HepG2 (cell line): ENCODE results near the gene TTLL6. TPM values are rescaled to one million over a fixed set of nuclear protein-coding genes. Genes with fewer than 3 reads are reported as not detected.

Experiments
- ARID2 ChIP-seq: sonication (generic); formaldehyde crosslinking; IDR thresholded peaks from 2 replicates; pipeline ENCODE4 v1.8.1; 2022; ENCODE audit warnings: mild to moderate bottlenecking, missing genetic modification reagents, borderline replicate concordance
- BRD4 ChIP-seq: sonication (generic); formaldehyde crosslinking; IDR thresholded peaks from 2 replicates; pipeline ENCODE4 v1.4.0; 2020; ENCODE audit warnings: missing genetic modification reagents
- EP300 ChIP-seq, 3 experiments: sonication (generic) in 1 of 3; formaldehyde crosslinking in 1 of 3; IDR thresholded peaks; 2 replicates each; pipeline versions ENCODE4 v1.5.1 to v1.6.1; 2011 to 2020; ENCODE audit warnings: low read depth in 2 of 3, low read length in 2 of 3, borderline replicate concordance in 1 of 3, improper control_type of control experiment in 1 of 3, mild to moderate bottlenecking in 1 of 3, missing genetic modification reagents in 1 of 3, moderate library complexity in 1 of 3
- FOSL2 ChIP-seq: sonication (generic); formaldehyde crosslinking; IDR thresholded peaks from 2 replicates; pipeline ENCODE4 v1.4.0; 2020; ENCODE audit warnings: missing genetic modification reagents
- FOXA1 ChIP-seq, 2 experiments: fragments of 450-650 bp in 1 of 2; sonication (generic) in 1 of 2; formaldehyde crosslinking in 1 of 2; IDR thresholded peaks; 2 replicates each; pipeline versions ENCODE4 v1.4.0 to v1.6.1; 2016 to 2020; ENCODE audit warnings: missing genetic modification reagents in 1 of 2
- GATAD2A ChIP-seq: IDR thresholded peaks from 2 replicates; pipeline ENCODE4 v1.6.1; 2016
- GMEB2 ChIP-seq: IDR thresholded peaks from 2 replicates; pipeline ENCODE4 v1.6.1; 2016; ENCODE audit warnings: missing biosample characterization, missing genetic modification reagents, low read depth
- HOXA9 ChIP-seq: sonication (generic); formaldehyde crosslinking; IDR thresholded peaks from 2 replicates; pipeline ENCODE4 v1.8.1; 2022; ENCODE audit warnings: missing genetic modification reagents, mild to moderate bottlenecking, moderate library complexity, borderline replicate concordance
- MED1 ChIP-seq: sonication (generic); formaldehyde crosslinking; IDR thresholded peaks from 2 replicates; pipeline ENCODE4 v1.4.0; 2020; ENCODE audit warnings: missing genetic modification reagents
- MTF1 ChIP-seq: sonication (generic); formaldehyde crosslinking; IDR thresholded peaks from 2 replicates; pipeline ENCODE4 v1.5.0; 2020; ENCODE audit warnings: missing genetic modification reagents
- PCBP1 ChIP-seq: fragments of 200-400 bp; formaldehyde crosslinking; IDR thresholded peaks from 2 replicates; pipeline ENCODE4 v1.6.1; 2017; ENCODE audit warnings: mild to moderate bottlenecking, low read depth, low read length, borderline replicate concordance
- POLR2A ChIP-seq, 2 experiments: IDR thresholded peaks; 2 replicates each; pipeline ENCODE4 v1.6.1; 2011; ENCODE audit warnings: low read depth in 2 of 2, low read length in 2 of 2, mild to moderate bottlenecking in 1 of 2, moderate library complexity in 1 of 2; ENCODE audit not compliant: insufficient read depth in 1 of 2
- POLR2AphosphoS5 ChIP-seq: IDR thresholded peaks from 2 replicates; pipeline ENCODE4 v1.6.1; 2012; ENCODE audit warnings: low read depth, low read length
- POLR2G ChIP-seq: fragments of 200-400 bp; formaldehyde crosslinking; IDR thresholded peaks from 2 replicates; pipeline ENCODE4 v1.6.1; 2018; ENCODE audit warnings: mild to moderate bottlenecking, low read depth, low read length, moderate library complexity
- SRY ChIP-seq: sonication (generic); formaldehyde crosslinking; IDR thresholded peaks from 2 replicates; pipeline ENCODE4 v1.8.0; 2022; ENCODE audit warnings: mild to moderate bottlenecking, missing genetic modification reagents
- SUZ12 ChIP-seq: fragments of 150-350 bp; IDR thresholded peaks from 2 replicates; pipeline ENCODE4 v1.6.1; 2014; ENCODE audit warnings: low read depth, low read length
- TBL1XR1 ChIP-seq: fragments of 150-350 bp; IDR thresholded peaks from 2 replicates; pipeline ENCODE4 v1.6.1; 2014; ENCODE audit warnings: borderline replicate concordance, low read length; ENCODE audit not compliant: partially characterized antibody
- YEATS2 ChIP-seq: sonication (generic); formaldehyde crosslinking; IDR thresholded peaks from 2 replicates; pipeline ENCODE4 v1.4.0; 2020; ENCODE audit warnings: missing genetic modification reagents, borderline replicate concordance
- ZC3H13 ChIP-seq: sonication (generic); formaldehyde crosslinking; IDR thresholded peaks from 2 replicates; pipeline ENCODE4 v1.8.1; 2023; ENCODE audit warnings: mild to moderate bottlenecking, missing genetic modification reagents, moderate library complexity
- ZNF251 ChIP-seq: sonication (generic); formaldehyde crosslinking; IDR thresholded peaks from 2 replicates; pipeline ENCODE4 v1.9.0; 2021; ENCODE audit warnings: mild to moderate bottlenecking, missing genetic modification reagents
- ZNF256 ChIP-seq: sonication (generic); formaldehyde crosslinking; conservative IDR thresholded peaks from 2 replicates; pipeline ENCODE4 v1.4.0; 2020; ENCODE audit warnings: missing genetic modification reagents
- ZNF737 ChIP-seq: sonication (generic); formaldehyde crosslinking; IDR thresholded peaks from 2 replicates; pipeline ENCODE4 v1.5.0; 2020; ENCODE audit warnings: missing genetic modification reagents, mild to moderate bottlenecking, borderline replicate concordance
- ZNF746 ChIP-seq: sonication (generic); formaldehyde crosslinking; IDR thresholded peaks from 2 replicates; pipeline ENCODE4 v1.8.0; 2022; ENCODE audit warnings: mild to moderate bottlenecking, missing genetic modification reagents
- polyA plus RNA-seq, 8 experiments: library from polyadenylated mRNA; depleted of rRNA in 3 of 8; stranded (reverse) in 7 of 8; unstranded in 1 of 8; fragments of >200 nt; fragmentation: Illumina TruSeq in 4 of 8; extraction: Trizol in 4 of 8; gene quantifications; 2 replicates each; pipeline versions ENCODE4 v1.2.1 to v1.2.3, GENCODE V29; 2011 to 2016; ENCODE audit warnings: low read depth in 4 of 8, missing spikeins in 1 of 8, mixed read lengths in 1 of 8; ENCODE audit not compliant: insufficient read depth in 1 of 8
- total RNA-seq, 5 experiments: library from RNA; depleted of rRNA; stranded (reverse); fragments of >200 nt; fragmentation: Illumina TruSeq; extraction: Trizol; gene quantifications; 2 replicates each; pipeline ENCODE4 v1.2.3, GENCODE V29; 2016; ENCODE audit warnings: low read depth in 1 of 5
- TF ChIP-seq, protein P1 (sequence below), 2 experiments: IDR thresholded peaks; 2 replicates each; pipeline ENCODE4 v1.6.1; 2011 to 2012; ENCODE audit warnings: low read length in 2 of 2, borderline replicate concordance in 1 of 2, low read depth in 1 of 2, mild to moderate bottlenecking in 1 of 2, moderate library complexity in 1 of 2

Gene TTLL6
- total and polyA plus RNA-seq, 2 of the 13 experiments (the other 11 are each of a cell fraction or from before 2014, with no cell fraction given) = 0.04 to 0.08 TPM

DNA sequence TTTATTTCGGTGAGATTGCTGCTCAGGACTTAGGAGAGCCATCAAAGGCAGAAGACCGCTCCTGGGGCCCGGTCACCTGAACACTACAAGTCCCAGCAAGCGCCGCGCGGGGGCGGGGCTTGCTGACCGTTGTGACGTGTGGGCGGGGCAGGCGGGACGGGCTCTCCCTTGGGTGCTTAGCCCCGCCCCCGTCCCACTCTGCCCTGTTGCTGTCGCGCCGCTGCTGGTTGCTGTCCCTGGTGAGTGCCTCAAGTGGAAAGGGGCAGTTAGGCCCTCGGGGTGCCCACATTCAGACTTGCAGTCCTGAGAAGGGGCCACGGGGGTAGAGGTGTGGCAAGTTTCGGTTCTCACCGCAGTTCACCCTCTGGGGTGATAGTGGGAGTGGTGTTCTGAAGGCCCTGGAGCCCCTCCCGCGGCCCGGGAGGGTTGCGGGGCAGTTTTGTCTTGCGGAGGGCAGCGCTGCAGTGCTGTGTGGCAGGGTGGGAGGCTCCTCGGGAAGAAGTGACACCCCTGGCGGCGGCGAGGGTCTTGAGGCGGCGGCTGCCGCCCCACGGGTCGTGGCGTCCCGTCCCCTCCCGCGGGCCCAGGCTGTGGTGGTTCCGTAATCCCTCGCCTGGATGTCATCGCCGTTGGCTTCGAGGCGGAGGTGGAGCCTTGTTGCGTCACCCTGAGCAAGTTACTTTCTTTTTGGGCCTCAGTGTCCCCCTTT lies 14.0 kb upstream of the TTLL6 start, which contains the start of gene CALCOCO2 (continued):
- peak; percentile 83 for TF ChIP-seq GMEB2 (CRISPR knock-in tag)
- peak; percentile 73; the same call in 1 of the 2 replicates for TF ChIP-seq ZNF251
- peak; percentile 35 for TF ChIP-seq TBL1XR1
- TF ChIP-seq PCBP1 = peak; percentile 81; the same call in 1 of the 2 replicates
- 0 out of 4 replicates have a peak, but pooled peaks of 1 of the 2 experiments have one; percentile 13 for TF ChIP-seq EP300 (IDR thresholded peaks at IDR 0.05; ENCODE audit: low read depth in 2 of 2, low read length in 2 of 2)
- TF ChIP-seq EP300 (CRISPR knock-in tag; IDR thresholded peaks at IDR 0.05; ENCODE audit: borderline replicate concordance) = no peak
- TF ChIP-seq SRY (CRISPR knock-in tag) = no peak
- no peak for TF ChIP-seq ZNF746 (CRISPR knock-in tag)
- peak; percentile 94 for TF ChIP-seq ZC3H13 (CRISPR knock-in tag)
- peak; percentile 36; the same call in 1 of the 2 replicates for TF ChIP-seq FOSL2 (CRISPR knock-in tag)
- peak; percentile 77 for TF ChIP-seq SUZ12
- no peak for TF ChIP-seq HOXA9
- TF ChIP-seq, protein P1, sequence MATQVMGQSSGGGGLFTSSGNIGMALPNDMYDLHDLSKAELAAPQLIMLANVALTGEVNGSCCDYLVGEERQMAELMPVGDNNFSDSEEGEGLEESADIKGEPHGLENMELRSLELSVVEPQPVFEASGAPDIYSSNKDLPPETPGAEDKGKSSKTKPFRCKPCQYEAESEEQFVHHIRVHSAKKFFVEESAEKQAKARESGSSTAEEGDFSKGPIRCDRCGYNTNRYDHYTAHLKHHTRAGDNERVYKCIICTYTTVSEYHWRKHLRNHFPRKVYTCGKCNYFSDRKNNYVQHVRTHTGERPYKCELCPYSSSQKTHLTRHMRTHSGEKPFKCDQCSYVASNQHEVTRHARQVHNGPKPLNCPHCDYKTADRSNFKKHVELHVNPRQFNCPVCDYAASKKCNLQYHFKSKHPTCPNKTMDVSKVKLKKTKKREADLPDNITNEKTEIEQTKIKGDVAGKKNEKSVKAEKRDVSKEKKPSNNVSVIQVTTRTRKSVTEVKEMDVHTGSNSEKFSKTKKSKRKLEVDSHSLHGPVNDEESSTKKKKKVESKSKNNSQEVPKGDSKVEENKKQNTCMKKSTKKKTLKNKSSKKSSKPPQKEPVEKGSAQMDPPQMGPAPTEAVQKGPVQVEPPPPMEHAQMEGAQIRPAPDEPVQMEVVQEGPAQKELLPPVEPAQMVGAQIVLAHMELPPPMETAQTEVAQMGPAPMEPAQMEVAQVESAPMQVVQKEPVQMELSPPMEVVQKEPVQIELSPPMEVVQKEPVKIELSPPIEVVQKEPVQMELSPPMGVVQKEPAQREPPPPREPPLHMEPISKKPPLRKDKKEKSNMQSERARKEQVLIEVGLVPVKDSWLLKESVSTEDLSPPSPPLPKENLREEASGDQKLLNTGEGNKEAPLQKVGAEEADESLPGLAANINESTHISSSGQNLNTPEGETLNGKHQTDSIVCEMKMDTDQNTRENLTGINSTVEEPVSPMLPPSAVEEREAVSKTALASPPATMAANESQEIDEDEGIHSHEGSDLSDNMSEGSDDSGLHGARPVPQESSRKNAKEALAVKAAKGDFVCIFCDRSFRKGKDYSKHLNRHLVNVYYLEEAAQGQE (IDR thresholded peaks at IDR 0.05; ENCODE audit: borderline replicate concordance in 1 of 2, low read depth in 1 of 2, low read length in 2 of 2) = peak; percentile 20 to 81
- TF ChIP-seq YEATS2 (CRISPR knock-in tag) = no peak; the same call in 1 of the 2 replicates
- TF ChIP-seq ZNF256 (CRISPR knock-in tag) = peak; percentile 51; the same call in 1 of the 2 replicates
- peak; percentile 24; the same call in 1 of the 2 replicates for TF ChIP-seq BRD4
- peak; percentile 20; the same call in 1 of the 2 replicates for TF ChIP-seq GATAD2A (CRISPR knock-in tag)
- peak; percentile 17; the same call in 1 of the 2 replicates for TF ChIP-seq MED1
- TF ChIP-seq POLR2A (IDR thresholded peaks at IDR 0.05; ENCODE audit: insufficient read depth in 1 of 2, low read depth in 2 of 2, low read length in 2 of 2) = peak; percentile 70 to 93
- no peak for TF ChIP-seq FOXA1 (IDR thresholded peaks at IDR 0.05)
- TF ChIP-seq FOXA1 (CRISPR knock-in tag; IDR thresholded peaks at IDR 0.05) = no peak
- TF ChIP-seq POLR2AphosphoS5 = peak; percentile 91
- TF ChIP-seq ZNF737 = peak; percentile 86; the same call in 1 of the 2 replicates
- peak; percentile 80 for TF ChIP-seq POLR2G
- TF ChIP-seq MTF1 (CRISPR knock-in tag) = no peak
- 0 out of 2 replicates have a peak, but pooled peaks have one; percentile 63 for TF ChIP-seq ARID2 (CRISPR knock-in tag)
